ENCODE measurements around the gene TIMM44.

GRCh38 chr19:7926021-7926726, 17.3 kb downstream of the TIMM44 start, which contains the start of gene CTXN1:
- TF ChIP-seq CTCF (IDR thresholded peaks at IDR 0.05) (no peak), POLR2A (IDR thresholded peaks at IDR 0.05) (no peak)
